HEK293 (cell line): Measurements from ENCODE around the gene CNTNAP1.

Experiments
- CTCF ChIA-PET: fragments of 350-600 bp; formaldehyde crosslinking; extraction: SDS; loops from one replicate; lab custom pipeline; 2021; ENCODE audit warnings: antibody characterized with exemption; lab: Yijun Ruan, JAX
- POLR2A ChIA-PET: fragments of 300-600 bp; formaldehyde crosslinking; extraction: SDS; loops from one replicate; lab custom pipeline; 2020; ENCODE audit warnings: antibody characterized with exemption, inconsistent platforms; lab: Yijun Ruan, JAX
- H3K27ac ChIP-seq: fragments of 200-500 bp; sonication (Bioruptor generic); 2 replicates; pipeline ENCODE4 v1.5.1; 2014; ENCODE audit warnings: low read depth, low read length, control low read depth, inconsistent platforms; ENCODE audit errors: extremely low read depth
- H3K36me3 ChIP-seq, 2 experiments: fragments of 200-500 bp in 1 of 2; sonication (Bioruptor generic) in 1 of 2; 1 replicate in 1 of 2; 2 replicates in 1 of 2; pipeline ENCODE4 v1.5.1; 2014 to 2017; ENCODE audit warnings: inconsistent platforms in 2 of 2, low read length in 2 of 2; ENCODE audit not compliant: control insufficient read depth in 2 of 2, insufficient read depth in 1 of 2
- H3K4me1 ChIP-seq: fragments of 200-500 bp; sonication (Bioruptor generic); 2 replicates; pipeline ENCODE4 v1.5.1; 2014; ENCODE audit warnings: mild to moderate bottlenecking, low read length, inconsistent platforms; ENCODE audit not compliant: control insufficient read depth, insufficient read depth
- H3K4me3 ChIP-seq: 2 replicates; pipeline ENCODE4 v1.5.1; 2011; ENCODE audit warnings: low read depth, mild to moderate bottlenecking, control low read depth, low read length, moderate library complexity
- H3K9me3 ChIP-seq: fragments of 200-500 bp; sonication (Bioruptor generic); 2 replicates; pipeline ENCODE4 v1.5.1; 2014; ENCODE audit warnings: low read depth, low read length, inconsistent platforms; ENCODE audit not compliant: control insufficient read depth, insufficient read depth
- EGR2 ChIP-seq: fragments of 450-650 bp; formaldehyde crosslinking; IDR thresholded peaks from 2 replicates; pipeline ENCODE4 v1.5.1; 2016; ENCODE audit warnings: low read depth, missing biosample characterization, missing genetic modification characterization
- KLF1 ChIP-seq: fragments of 450-650 bp; formaldehyde crosslinking; IDR thresholded peaks from 2 replicates; pipeline ENCODE4 v1.5.1; 2016; ENCODE audit warnings: missing biosample characterization, missing genetic modification characterization
- KLF7 ChIP-seq: fragments of 450-650 bp; formaldehyde crosslinking; IDR thresholded peaks from 2 replicates; pipeline ENCODE4 v1.5.1; 2016; ENCODE audit warnings: missing biosample characterization, missing genetic modification characterization, borderline replicate concordance
- REPIN1 ChIP-seq: fragments of 450-650 bp; formaldehyde crosslinking; IDR thresholded peaks from 2 replicates; pipeline ENCODE4 v1.5.1; 2017; ENCODE audit warnings: missing biosample characterization, missing genetic modification characterization, low read depth
- TCF7L2 ChIP-seq: IDR thresholded peaks from 2 replicates; pipeline ENCODE4 v1.6.1; 2011; ENCODE audit warnings: low read depth, mild to moderate bottlenecking, inconsistent platforms, low read length, moderate library complexity, borderline replicate concordance
- ZBTB17 ChIP-seq: fragments of 450-650 bp; formaldehyde crosslinking; IDR thresholded peaks from 2 replicates; pipeline ENCODE4 v1.5.1; 2016; ENCODE audit warnings: missing biosample characterization, missing genetic modification characterization
- ZBTB8A ChIP-seq: fragments of 450-650 bp; formaldehyde crosslinking; IDR thresholded peaks from 2 replicates; pipeline ENCODE4 v1.5.1; 2016; ENCODE audit warnings: missing biosample characterization, missing genetic modification characterization
- ZFHX2 ChIP-seq: fragments of 450-650 bp; formaldehyde crosslinking; conservative IDR thresholded peaks from 2 replicates; pipeline ENCODE4 v1.5.1; 2016; ENCODE audit warnings: missing biosample characterization, missing genetic modification characterization
- ZNF121 ChIP-seq: fragments of 450-650 bp; formaldehyde crosslinking; IDR thresholded peaks from 2 replicates; pipeline ENCODE4 v1.5.1; 2016; ENCODE audit warnings: missing biosample characterization, missing genetic modification characterization
- ZNF140 ChIP-seq: fragments of 450-650 bp; formaldehyde crosslinking; IDR thresholded peaks from 2 replicates; pipeline ENCODE4 v1.5.1; 2016; ENCODE audit warnings: missing biosample characterization, missing genetic modification characterization
- ZNF174 ChIP-seq: fragments of 450-650 bp; formaldehyde crosslinking; IDR thresholded peaks from 2 replicates; pipeline ENCODE4 v1.5.0; 2017; ENCODE audit warnings: missing biosample characterization, mild to moderate bottlenecking, missing genetic modification characterization
- ZNF221 ChIP-seq: fragments of 450-650 bp; formaldehyde crosslinking; IDR thresholded peaks from 2 replicates; pipeline ENCODE4 v1.5.1; 2017; ENCODE audit warnings: missing biosample characterization, missing genetic modification characterization, borderline replicate concordance
- ZNF366 ChIP-seq: fragments of 450-650 bp; formaldehyde crosslinking; conservative IDR thresholded peaks from 2 replicates; pipeline ENCODE4 v1.5.1; 2016; ENCODE audit warnings: missing biosample characterization, missing genetic modification characterization
- ZNF48 ChIP-seq: fragments of 450-650 bp; formaldehyde crosslinking; IDR thresholded peaks from 2 replicates; pipeline ENCODE4 v1.5.1; 2016; ENCODE audit warnings: missing biosample characterization, missing genetic modification characterization
- ZNF548 ChIP-seq: fragments of 450-650 bp; formaldehyde crosslinking; IDR thresholded peaks from 2 replicates; pipeline ENCODE4 v1.5.1; 2016; ENCODE audit warnings: missing biosample characterization, missing genetic modification characterization
- ZNF571 ChIP-seq: fragments of 450-650 bp; formaldehyde crosslinking; IDR thresholded peaks from 2 replicates; pipeline ENCODE4 v1.5.0; 2017; ENCODE audit warnings: missing biosample characterization, missing genetic modification characterization
- ZNF596 ChIP-seq: fragments of 450-650 bp; IDR thresholded peaks from 2 replicates; pipeline ENCODE4 v1.5.0; 2018; ENCODE audit warnings: missing biosample characterization, mild to moderate bottlenecking, missing genetic modification characterization, moderate library complexity
- ZNF677 ChIP-seq: fragments of 450-650 bp; IDR thresholded peaks from 2 replicates; pipeline ENCODE4 v1.5.0; 2018; ENCODE audit warnings: missing biosample characterization, mild to moderate bottlenecking, missing genetic modification characterization, moderate library complexity
- ZNF777 ChIP-seq: fragments of 450-650 bp; formaldehyde crosslinking; IDR thresholded peaks from 2 replicates; pipeline ENCODE4 v1.5.1; 2017; ENCODE audit warnings: missing biosample characterization, missing genetic modification characterization, borderline replicate concordance
- ZNF837 ChIP-seq: fragments of 450-650 bp; formaldehyde crosslinking; IDR thresholded peaks from 2 replicates; pipeline ENCODE4 v1.5.1; 2016; ENCODE audit warnings: missing biosample characterization, missing genetic modification characterization
- ZSCAN16 ChIP-seq: fragments of 450-650 bp; formaldehyde crosslinking; IDR thresholded peaks from 2 replicates; pipeline ENCODE4 v1.5.1; 2016; ENCODE audit warnings: missing biosample characterization, missing genetic modification characterization
- TF ChIP-seq, protein P1 (sequence below): fragments of 450-650 bp; IDR thresholded peaks from 2 replicates; pipeline ENCODE4 v1.5.1; 2018; ENCODE audit warnings: missing biosample characterization, missing genetic modification characterization
- TF ChIP-seq, protein P2 (sequence below): sonication (generic); formaldehyde crosslinking; IDR thresholded peaks from 2 replicates; pipeline ENCODE4 v1.8.1; 2022; ENCODE audit warnings: mild to moderate bottlenecking, moderate library complexity, missing genetic modification reagents
- TF ChIP-seq, protein P3 (sequence below): fragments of 450-650 bp; formaldehyde crosslinking; IDR thresholded peaks from 2 replicates; pipeline ENCODE4 v1.5.1; 2017; ENCODE audit warnings: missing biosample characterization, mild to moderate bottlenecking, missing genetic modification characterization, moderate library complexity

The CNTNAP1 gene

DNA sequence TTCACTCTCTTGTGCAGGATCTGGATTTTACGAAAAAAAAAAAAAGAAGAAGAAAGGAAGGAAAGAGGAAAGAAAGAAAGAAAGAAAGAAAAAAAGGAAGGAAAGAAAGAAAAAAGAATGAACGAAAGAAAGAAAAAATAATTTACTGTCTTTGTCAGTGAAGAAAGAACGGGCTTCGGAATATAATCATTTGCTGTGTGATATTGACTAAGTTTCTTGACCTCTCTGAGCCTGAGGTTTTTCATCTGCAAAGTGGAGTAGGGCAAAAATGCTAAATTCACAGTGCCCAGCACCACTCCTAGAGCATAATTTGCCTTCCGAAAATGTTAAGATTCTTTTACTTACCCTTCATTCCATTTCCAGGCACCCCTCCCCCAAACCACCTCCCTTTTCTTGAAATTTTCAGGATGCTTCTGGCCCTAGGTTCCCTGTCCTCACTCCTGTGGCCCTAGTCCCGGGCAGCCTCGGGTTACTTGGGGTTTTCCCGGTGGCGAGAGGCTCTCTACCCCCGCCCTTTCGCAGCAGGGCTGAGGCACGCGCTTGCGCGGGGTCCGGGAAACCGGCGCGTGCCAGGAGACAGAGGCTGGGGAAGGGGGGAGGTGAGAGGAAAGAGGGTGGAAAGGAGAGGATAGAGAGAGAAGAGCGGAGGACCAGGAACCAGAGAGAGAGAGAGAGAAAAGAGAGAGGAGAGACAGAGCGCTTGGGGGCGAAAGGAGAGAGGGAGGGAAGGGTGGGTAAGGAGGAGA is at the start of gene CNTNAP1 (continued):
- TF ChIP-seq, protein P1, sequence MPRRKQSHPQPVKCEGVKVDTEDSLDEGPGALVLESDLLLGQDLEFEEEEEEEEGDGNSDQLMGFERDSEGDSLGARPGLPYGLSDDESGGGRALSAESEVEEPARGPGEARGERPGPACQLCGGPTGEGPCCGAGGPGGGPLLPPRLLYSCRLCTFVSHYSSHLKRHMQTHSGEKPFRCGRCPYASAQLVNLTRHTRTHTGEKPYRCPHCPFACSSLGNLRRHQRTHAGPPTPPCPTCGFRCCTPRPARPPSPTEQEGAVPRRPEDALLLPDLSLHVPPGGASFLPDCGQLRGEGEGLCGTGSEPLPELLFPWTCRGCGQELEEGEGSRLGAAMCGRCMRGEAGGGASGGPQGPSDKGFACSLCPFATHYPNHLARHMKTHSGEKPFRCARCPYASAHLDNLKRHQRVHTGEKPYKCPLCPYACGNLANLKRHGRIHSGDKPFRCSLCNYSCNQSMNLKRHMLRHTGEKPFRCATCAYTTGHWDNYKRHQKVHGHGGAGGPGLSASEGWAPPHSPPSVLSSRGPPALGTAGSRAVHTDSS (tag by site-specific recombination): no peak
- TF ChIP-seq TCF7L2: no peak
- TF ChIP-seq EGR2 (tag by site-specific recombination): 0 out of 2 replicates have a peak, but pooled peaks have one; percentile 29
- no peak for TF ChIP-seq ZNF548 (tag by site-specific recombination)
- no peak for TF ChIP-seq ZNF571 (tag by site-specific recombination)
- TF ChIP-seq, protein P2, sequence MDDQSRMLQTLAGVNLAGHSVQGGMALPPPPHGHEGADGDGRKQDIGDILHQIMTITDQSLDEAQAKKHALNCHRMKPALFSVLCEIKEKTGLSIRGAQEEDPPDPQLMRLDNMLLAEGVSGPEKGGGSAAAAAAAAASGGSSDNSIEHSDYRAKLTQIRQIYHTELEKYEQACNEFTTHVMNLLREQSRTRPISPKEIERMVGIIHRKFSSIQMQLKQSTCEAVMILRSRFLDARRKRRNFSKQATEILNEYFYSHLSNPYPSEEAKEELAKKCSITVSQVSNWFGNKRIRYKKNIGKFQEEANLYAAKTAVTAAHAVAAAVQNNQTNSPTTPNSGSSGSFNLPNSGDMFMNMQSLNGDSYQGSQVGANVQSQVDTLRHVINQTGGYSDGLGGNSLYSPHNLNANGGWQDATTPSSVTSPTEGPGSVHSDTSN (CRISPR knock-in tag): no peak
- TF ChIP-seq ZNF837 (tag by site-specific recombination): no peak
- peak; percentile 77 for TF ChIP-seq ZBTB8A (tag by site-specific recombination)

DNA sequence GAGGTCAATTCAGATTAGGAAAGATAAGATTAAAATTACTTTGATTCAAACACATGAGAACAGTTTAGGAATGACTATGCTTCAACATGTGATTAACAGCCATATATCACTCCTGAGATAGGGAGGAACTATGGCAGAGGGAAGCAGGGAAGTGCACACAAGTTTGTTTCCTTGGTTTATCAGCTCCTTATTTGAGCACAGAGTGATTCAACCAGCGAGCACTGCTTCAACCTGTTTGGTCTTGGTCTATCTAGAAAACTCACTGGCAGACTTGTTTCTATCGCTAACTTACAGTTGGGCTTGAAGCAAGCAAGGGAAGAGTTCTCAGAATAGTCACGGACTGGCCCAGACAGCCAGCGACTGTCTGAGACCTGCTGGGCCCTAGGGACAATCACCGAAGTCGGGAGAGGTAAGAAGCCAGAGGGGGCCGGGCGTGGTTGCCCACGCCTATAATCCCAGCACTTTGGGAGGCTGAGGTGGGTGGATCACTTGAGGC is 49.3 kb upstream of the CNTNAP1 start:
- ChIA-PET CTCF (interaction anchor here (0.6 to 3.2 kb wide), 5 partner anchors 9 to 356 kb away, joined by 3 to 10 read pairs (median 4); partner anchors contain the start of gene PSMC3IP), POLR2A (interaction anchor here (0.7 to 1.6 kb wide), 4 partner anchors 24 to 56 kb away, joined by 3 to 7 read pairs (median 4); partner anchors contain the start of genes RETREG3 and TUBG1)

DNA sequence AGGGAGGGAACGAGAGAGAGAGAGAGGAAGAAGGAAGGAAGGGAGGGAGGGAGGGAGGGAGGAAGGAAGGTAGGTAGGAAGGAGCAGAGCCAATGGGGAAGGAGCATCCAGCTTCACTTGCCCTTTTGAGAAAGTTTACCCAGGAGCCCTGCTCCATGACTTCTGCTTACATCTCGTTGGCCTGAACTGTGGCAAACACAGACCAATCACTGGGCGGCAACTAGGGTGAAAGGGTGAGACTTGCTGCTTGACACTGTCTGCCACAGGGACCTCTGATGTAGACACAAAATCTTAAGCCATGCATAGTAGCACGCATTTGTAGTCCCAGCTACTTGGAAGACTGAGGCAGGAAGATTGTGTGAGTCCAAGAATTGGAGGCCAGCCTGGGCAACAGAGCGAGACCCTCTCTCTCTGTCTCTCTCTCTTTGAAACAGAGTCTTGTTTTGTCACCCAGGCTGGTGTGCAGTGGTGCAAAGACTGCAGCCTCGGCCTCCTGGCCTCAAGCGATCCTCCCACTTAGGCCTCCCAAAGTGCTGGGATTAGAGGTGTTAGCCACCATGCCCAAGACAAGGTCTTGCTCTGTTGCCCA is 42.7 kb upstream of the CNTNAP1 start:
- H3K4me3 ChIP-seq: no peak overlapping the region
- no peak overlapping the region for H3K27ac ChIP-seq
- no peaks in the 10 kb centered on the region for H3K9me3 ChIP-seq
- no peaks in the 10 kb centered on the region for H3K4me1 ChIP-seq
- no peak for TF ChIP-seq ZNF48 (tag by site-specific recombination)
- peak; percentile 43; the same call in 1 of the 2 replicates for TF ChIP-seq ZNF366
- TF ChIP-seq ZNF221: no peak
- TF ChIP-seq REPIN1 (tag by site-specific recombination): no peak
- peak; percentile 51; the same call in 1 of the 2 replicates for TF ChIP-seq ZNF121 (tag by site-specific recombination)
- no peak for TF ChIP-seq ZNF777 (tag by site-specific recombination)
- TF ChIP-seq ZNF140 (tag by site-specific recombination): no peak
- no peak for TF ChIP-seq ZNF174 (tag by site-specific recombination)
- TF ChIP-seq ZNF596 (tag by site-specific recombination): peak; percentile 53; the same call in 1 of the 2 replicates
- POLR2A ChIA-PET: interaction anchor here (0.7 to 1.2 kb wide), 2 partner anchors 18 to 24 kb away, joined by 3 to 4 read pairs; no protein-coding TSS in a partner anchor
- H3K36me3 ChIP-seq: no peaks in the 10 kb centered on the region
- CTCF ChIA-PET: interaction anchor here (0.7 to 1.3 kb wide), 2 partner anchors 18 to 61 kb away, joined by 3 to 5 read pairs; no protein-coding TSS in a partner anchor

More for the DNA sequence above, 49.3 kb upstream of the CNTNAP1 start:
- Histone ChIP-seq H3K27ac (0 out of 2 replicates have a peak overlapping the region, but pooled peaks have one; percentile 1), H3K4me1 (no peaks in the 10 kb centered on the region), H3K36me3 (no peaks in the 10 kb centered on the region), H3K4me3 (no peak overlapping the region), H3K9me3 (no peaks in the 10 kb centered on the region)
- TF ChIP-seq KLF7 (tag by site-specific recombination) (0 out of 2 replicates have a peak, but pooled peaks have one; percentile 17), KLF1 (tag by site-specific recombination) (peak; percentile 77), ZBTB17 (peak; percentile 76), ZSCAN16 (tag by site-specific recombination) (no peak), ZFHX2 (tag by site-specific recombination) (peak; percentile 23; the same call in 1 of the 2 replicates), ZNF677 (tag by site-specific recombination) (no peak)
- TF ChIP-seq, protein P3, sequence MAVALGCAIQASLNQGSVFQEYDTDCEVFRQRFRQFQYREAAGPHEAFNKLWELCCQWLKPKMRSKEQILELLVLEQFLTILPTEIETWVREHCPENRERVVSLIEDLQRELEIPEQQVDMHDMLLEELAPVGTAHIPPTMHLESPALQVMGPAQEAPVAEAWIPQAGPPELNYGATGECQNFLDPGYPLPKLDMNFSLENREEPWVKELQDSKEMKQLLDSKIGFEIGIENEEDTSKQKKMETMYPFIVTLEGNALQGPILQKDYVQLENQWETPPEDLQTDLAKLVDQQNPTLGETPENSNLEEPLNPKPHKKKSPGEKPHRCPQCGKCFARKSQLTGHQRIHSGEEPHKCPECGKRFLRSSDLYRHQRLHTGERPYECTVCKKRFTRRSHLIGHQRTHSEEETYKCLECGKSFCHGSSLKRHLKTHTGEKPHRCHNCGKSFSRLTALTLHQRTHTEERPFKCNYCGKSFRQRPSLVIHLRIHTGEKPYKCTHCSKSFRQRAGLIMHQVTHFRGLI (tag by site-specific recombination): peak; percentile 84
